ENCODE measurements around the gene CCNL1.

GRCh38 chr3:157107644-157108133 lies 52.3 kb downstream of the CCNL1 start:
- TF ChIP-seq CTCF (conservative IDR thresholded peaks at IDR 0.05) (no peak), ZFX (IDR thresholded peaks at IDR 0.05) (no peak)
